AG09319 (cell line): Measurements from ENCODE around the gene SLC36A3.

ENCODE experiments used
- DNase-seq: peaks from one replicate; pipeline ENCODE4 v3.0.0-alpha.2; 2010; ENCODE audit warnings: low read depth; ENCODE audit errors: extremely low read depth
- CTCF ChIP-seq: IDR thresholded peaks from 2 replicates; pipeline ENCODE4 v1.5.1; 2011; ENCODE audit warnings: low read depth, mild to moderate bottlenecking, inconsistent platforms, low read length, moderate library complexity

SLC36A3 gene

GRCh38 chr5:151230048-151230680 is 73.4 kb downstream of the SLC36A3 start:
- no peak for DNase-seq
- no peak for TF ChIP-seq CTCF

- DNase-seq, result no peak
- TF ChIP-seq CTCF, result no peak
Observed at GRCh38 chr5:151228986-151229385, 74.6 kb downstream of the SLC36A3 start.

GRCh38 chr5:151227918-151228447 is 75.6 kb downstream of the SLC36A3 start:
- DNase-seq, result no peak
- TF ChIP-seq CTCF, result no peak
